Measurements from ENCODE around the gene AGAP1.

- TF ChIP-seq CTCF (IDR thresholded peaks at IDR 0.05; ENCODE audit: poor library complexity, severe bottlenecking) (no peak), REST (IDR thresholded peaks at IDR 0.05; ENCODE audit: borderline replicate concordance) (no peak), SMC3 (conservative IDR thresholded peaks at IDR 0.05; ENCODE audit: poor library complexity) (no peak), EP300 (conservative IDR thresholded peaks at IDR 0.05; ENCODE audit: poor library complexity, severe bottlenecking) (no peak), POLR2AphosphoS5 (IDR thresholded peaks at IDR 0.05) (peak; percentile 37), RAD21 (conservative IDR thresholded peaks at IDR 0.05) (no peak), EZH2 (IDR thresholded peaks at IDR 0.05; ENCODE audit: borderline replicate concordance, insufficient read depth, low read length, poor library complexity, severe bottlenecking) (no peak), TAF1 (IDR thresholded peaks at IDR 0.05; ENCODE audit: low read depth) (no peak), MXI1 (conservative IDR thresholded peaks at IDR 0.05; ENCODE audit: poor library complexity, severe bottlenecking) (no peak)
Measured at GRCh38 chr2:235493775-235494715, at the start of gene AGAP1.

All from neural cell (in vitro differentiated cells).